GM18868 (cell line): ENCODE measurements around the gene RPAP3.
"Not testable (repeated sequence)": the region's sequence is repeated elsewhere in the genome, so short reads cannot be mapped to it uniquely, and the experiment has no call there.

Source experiments
- ATAC-seq: cut with Tn5 transposase; IDR thresholded peaks from one replicate; pipeline ENCODE4 v1.9.1; 2021; ENCODE audit warnings: mild to moderate bottlenecking, moderate library complexity; ENCODE audit not compliant: unreplicated experiment

RPAP3 gene

GRCh38 chr12:47687636-47688035 is 18.2 kb downstream of the RPAP3 start:
- ATAC-seq, result no peak

DNA sequence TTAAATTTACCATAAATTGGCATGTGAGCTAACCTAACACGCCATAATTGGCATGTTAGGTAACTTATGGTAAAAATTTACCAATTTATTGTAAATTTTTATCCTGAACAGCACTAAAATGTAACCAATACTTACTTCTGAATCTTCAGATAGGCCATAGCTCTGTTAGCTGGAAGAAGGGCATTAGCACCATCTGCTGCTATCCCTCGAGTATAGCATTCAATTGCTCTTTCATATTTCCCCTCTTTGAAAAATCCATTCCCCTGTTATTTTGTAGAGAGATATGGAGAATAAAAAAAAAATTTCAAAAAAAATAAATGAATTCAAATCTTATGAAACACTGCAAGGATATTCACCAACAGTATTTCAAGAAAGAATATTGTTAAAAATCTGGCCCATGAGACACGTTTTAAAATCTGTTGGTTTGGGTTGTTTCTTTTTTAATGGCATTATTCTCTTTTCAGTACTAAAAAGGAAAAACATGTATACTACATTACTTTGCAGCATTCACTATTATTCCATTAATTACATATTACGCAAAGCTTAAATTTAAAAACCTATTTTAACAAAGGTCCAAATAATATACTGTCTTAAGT is 19.1 kb downstream of the RPAP3 start:
- peak; percentile 63 for ATAC-seq

- ATAC-seq, result no peak
Observed at GRCh38 chr12:47679785-47680184, 26.0 kb downstream of the RPAP3 start.

DNA sequence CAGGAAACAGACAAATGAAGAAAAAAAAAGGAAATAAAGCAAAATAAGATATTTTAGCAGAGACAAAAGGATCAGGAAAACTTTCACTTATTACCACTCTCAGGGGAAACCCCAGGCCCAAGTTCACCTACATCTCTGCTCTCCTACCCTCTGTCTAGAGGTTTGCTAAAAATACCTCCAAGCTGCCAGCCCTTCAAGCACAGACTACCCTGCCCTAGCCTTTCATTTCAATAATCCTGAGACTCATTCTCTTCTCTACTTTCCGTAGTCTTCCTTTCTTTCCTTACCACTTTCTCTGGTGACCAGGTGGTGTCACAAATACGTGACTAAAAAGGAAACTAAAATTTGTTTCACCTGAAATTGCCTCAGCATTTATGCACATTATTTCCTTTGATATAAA is 33.8 kb downstream of the RPAP3 start:
- ATAC-seq, result no peak

GRCh38 chr12:47667935-47668334 is 37.9 kb downstream of the RPAP3 start:
- not testable (repeated sequence) for ATAC-seq

- ATAC-seq, result no peak
Observed at GRCh38 chr12:47652521-47653234, 53.2 kb downstream of the RPAP3 start.

GRCh38 chr12:47651368-47652254 is 54.2 kb downstream of the RPAP3 start:
- ATAC-seq, result peak; percentile 75

DNA sequence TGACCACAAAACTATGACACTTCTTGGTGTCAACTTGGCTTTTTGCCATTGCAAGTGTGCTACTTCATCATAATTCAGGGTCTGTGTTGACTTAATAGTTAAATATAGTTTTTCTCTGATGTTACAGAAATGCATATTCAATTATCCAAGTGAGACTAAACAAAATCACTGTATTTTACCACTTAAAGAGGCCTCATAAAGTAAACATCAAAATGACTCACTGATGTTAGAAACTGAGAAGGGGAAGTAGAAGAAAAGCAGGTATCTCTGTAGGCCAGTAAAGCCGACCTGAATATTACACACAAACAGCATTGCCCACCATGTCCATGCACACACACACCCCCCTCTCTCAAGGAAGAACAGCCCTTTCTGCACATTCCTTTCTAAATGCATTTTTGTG is 55.4 kb downstream of the RPAP3 start:
- ATAC-seq, result peak; percentile 93

GRCh38 chr12:47649381-47649780 is 56.4 kb downstream of the RPAP3 start:
- no peak for ATAC-seq

- no peak for ATAC-seq
Observed at GRCh38 chr12:47648056-47648579, 57.7 kb downstream of the RPAP3 start.

GRCh38 chr12:47642310-47642709 is 63.5 kb downstream of the RPAP3 start:
- ATAC-seq, result not testable (repeated sequence)

DNA sequence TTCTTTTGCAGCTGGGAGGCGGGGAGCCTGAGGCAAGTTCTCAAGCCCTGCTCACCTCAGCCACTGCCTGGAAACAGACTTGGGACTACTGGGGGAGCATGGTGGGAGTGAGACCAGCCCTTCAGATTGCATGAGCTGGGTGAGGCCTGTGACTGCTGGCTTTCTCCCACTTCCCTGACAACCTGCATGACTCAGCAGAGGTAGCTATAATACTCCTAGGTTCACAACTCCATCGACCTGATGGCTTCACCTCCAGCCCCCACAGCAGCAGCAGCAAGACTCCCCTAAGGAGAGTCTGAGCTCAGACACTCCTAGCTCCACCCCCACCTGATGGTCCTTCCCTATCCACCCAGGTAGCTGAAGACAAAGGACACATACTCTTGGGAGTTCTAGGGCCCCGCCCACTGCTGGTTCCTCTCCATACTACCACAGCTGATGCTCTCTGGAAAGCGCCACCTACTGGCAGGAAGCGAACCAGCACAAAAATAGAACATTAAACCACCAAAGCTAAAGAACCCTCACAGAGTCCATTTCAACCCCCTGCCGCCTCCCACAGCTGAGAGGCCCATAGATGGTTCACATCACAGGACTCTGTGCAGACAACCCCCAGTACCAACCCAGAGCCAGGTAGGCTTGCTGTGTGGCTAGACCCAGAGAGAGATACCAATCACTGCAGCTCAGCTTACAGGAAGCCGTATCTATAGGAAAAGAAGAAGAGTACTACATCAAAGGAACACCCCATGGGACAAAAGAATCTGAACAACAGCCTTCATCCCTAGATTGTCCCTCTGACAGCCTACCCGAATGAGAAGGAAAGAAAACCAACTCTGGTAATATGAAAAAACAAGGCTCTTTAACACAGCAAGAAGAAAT is 68.7 kb downstream of the RPAP3 start:
- no peak for ATAC-seq

GRCh38 chr12:47635770-47636169 is 70.1 kb downstream of the RPAP3 start:
- not testable (repeated sequence) for ATAC-seq

GRCh38 chr12:47634127-47634526 is 71.7 kb downstream of the RPAP3 start:
- no peak for ATAC-seq

GRCh38 chr12:47621960-47622359 is 83.9 kb downstream of the RPAP3 start:
- ATAC-seq, result no peak

GRCh38 chr12:47617476-47617875 is 88.4 kb downstream of the RPAP3 start:
- ATAC-seq, result no peak

DNA sequence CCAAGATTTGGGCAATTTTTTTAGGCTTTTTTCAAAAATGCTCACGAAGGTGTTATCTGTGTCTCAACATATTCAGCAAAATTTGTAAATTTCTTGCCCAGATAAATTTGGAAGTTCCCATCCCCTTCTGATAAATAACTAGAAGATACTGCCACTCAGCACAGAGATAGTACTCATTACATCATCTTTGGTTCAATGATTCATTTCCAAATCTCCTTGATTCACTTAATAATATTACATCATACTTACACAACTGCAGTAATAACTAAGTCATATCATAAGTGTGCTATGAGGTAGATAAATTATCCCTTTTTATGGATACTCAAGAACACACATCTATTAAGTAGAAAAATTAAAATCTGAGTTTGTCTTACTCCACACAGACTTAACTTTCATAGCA is 89.4 kb downstream of the RPAP3 start:
- ATAC-seq, result no peak

DNA sequence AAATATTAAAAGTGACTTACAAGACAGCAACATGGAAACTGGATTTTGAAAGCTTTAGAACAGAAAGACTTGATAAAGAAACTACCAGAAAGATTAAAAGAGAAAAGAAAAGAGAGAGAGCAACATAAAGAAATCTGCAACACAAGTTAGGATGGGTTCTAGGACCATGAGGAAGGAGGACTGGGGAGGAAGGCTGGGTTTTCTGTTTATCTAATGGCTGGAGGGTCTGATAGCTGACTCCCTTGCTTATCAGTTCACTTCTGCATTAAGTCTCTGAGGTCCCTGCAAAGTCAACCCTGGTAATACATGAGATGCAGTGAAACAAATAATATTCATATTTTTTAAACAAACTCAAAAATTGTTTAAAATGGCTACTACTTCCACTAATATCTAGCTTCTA is 90.1 kb downstream of the RPAP3 start:
- no peak for ATAC-seq

DNA sequence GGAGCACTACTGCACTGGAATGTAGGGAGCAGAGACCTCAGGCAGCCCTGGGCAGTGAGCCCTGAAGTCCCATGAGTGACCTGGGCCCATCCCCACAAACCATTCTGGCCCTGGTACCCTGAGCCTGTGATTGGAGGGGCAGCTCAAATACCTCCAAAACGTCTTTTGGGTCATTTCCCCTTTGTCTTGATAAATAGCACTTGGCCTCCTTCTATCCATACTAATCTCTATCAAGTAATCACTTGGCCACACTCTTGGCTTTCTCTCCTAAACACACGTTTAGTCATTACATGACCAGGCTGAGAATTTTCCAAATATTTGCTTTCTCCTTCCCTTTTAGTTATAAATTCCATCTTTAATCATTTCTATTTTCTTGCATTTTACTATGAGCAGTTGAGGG is 91.3 kb downstream of the RPAP3 start:
- ATAC-seq, result no peak

- ATAC-seq, result no peak
Observed at GRCh38 chr12:47612953-47613352, 92.9 kb downstream of the RPAP3 start.

DNA sequence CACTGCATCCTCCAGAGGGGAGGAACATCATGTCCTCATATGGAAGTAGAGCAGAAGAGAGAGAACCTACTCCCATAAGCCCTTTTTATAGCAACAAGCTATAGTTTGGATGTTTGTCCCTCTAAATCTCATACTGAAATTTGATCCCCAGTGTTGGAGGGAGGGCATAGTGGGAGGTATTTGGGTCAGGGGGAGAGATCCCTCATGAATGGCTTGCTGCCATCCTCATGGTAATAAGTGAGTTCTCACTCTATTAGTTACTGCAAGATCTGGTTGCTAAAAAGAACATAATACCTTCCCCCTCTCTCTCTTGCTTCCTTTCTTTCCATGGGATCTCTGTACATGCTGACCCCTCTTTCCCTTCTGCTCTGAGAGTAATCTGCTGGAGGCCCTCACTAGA is 93.9 kb downstream of the RPAP3 start:
- no peak for ATAC-seq
